Hepatocyte (in vitro differentiated cells): ENCODE measurements around the gene AGAP1. TPM values are rescaled to one million over a fixed set of nuclear protein-coding genes. Genes with fewer than 3 reads are reported as not detected.

Experiments
- DNase-seq: peaks from one replicate; pipeline ENCODE4 v3.0.0-alpha.2; 2016; ENCODE audit warnings: low spot score
- H2AFZ ChIP-seq: fragments of 200-600 bp; sonication (generic); 2 replicates; pipeline ENCODE4 v1.6.0; 2016; ENCODE audit warnings: antibody characterized with exemption, mild to moderate bottlenecking
- H3K27ac ChIP-seq: fragments of 200-600 bp; sonication (generic); 2 replicates; pipeline ENCODE4 v1.5.1; 2016; ENCODE audit warnings: mild to moderate bottlenecking
- H3K27me3 ChIP-seq: fragments of 200-600 bp; sonication (generic); 2 replicates; pipeline ENCODE4 v1.6.1; 2016
- H3K36me3 ChIP-seq: fragments of 200-600 bp; sonication (generic); replicated peaks from 2 replicates; pipeline ENCODE4 v1.5.1; 2016; ENCODE audit warnings: low read depth; ENCODE audit not compliant: insufficient read depth
- H3K4me1 ChIP-seq: fragments of 200-600 bp; sonication (generic); 2 replicates; pipeline ENCODE4 v1.5.1; 2016; ENCODE audit warnings: mild to moderate bottlenecking, moderate library complexity; ENCODE audit not compliant: insufficient read depth
- H3K4me2 ChIP-seq: fragments of 200-600 bp; sonication (generic); 2 replicates; pipeline ENCODE4 v1.6.0; 2016
- H3K4me3 ChIP-seq: fragments of 200-600 bp; sonication (generic); 2 replicates; pipeline ENCODE4 v1.5.1; 2016; ENCODE audit warnings: mild to moderate bottlenecking
- H3K79me2 ChIP-seq: fragments of 200-600 bp; sonication (generic); 2 replicates; pipeline ENCODE4 v1.6.0; 2017; ENCODE audit warnings: mild to moderate bottlenecking
- H3K9me2 ChIP-seq: fragments of 200-600 bp; sonication (generic); replicated peaks from 2 replicates; pipeline ENCODE4 v1.6.0; 2017; ENCODE audit warnings: mild to moderate bottlenecking; ENCODE audit not compliant: insufficient read depth
- H3K9me3 ChIP-seq: fragments of 200-600 bp; sonication (generic); 2 replicates; pipeline ENCODE4 v1.5.1; 2016; ENCODE audit warnings: low read depth, mild to moderate bottlenecking
- H4K20me1 ChIP-seq: fragments of 200-600 bp; sonication (generic); 2 replicates; pipeline ENCODE4 v1.6.0; 2016; ENCODE audit warnings: mild to moderate bottlenecking; ENCODE audit not compliant: insufficient read depth, poor library complexity, severe bottlenecking
- CTCF ChIP-seq: fragments of 200-600 bp; sonication (generic); IDR thresholded peaks from 2 replicates; pipeline ENCODE4 v1.5.1; 2016; ENCODE audit warnings: antibody characterized with exemption, mild to moderate bottlenecking; ENCODE audit not compliant: poor library complexity
- EZH2 ChIP-seq: fragments of 200-600 bp; sonication (generic); IDR thresholded peaks from 2 replicates; pipeline ENCODE4 v1.6.1; 2016; ENCODE audit warnings: antibody characterized with exemption, mild to moderate bottlenecking, borderline replicate concordance
- EZH2phosphoT487 ChIP-seq: fragments of 200-600 bp; sonication (generic); IDR thresholded peaks from one replicate; pipeline ENCODE4 v1.6.1; 2018; ENCODE audit warnings: antibody characterized with exemption, mild to moderate bottlenecking, low read depth, moderate library complexity; ENCODE audit not compliant: unreplicated experiment, severe bottlenecking
- WGBS: methylation state at CpG from one replicate; pipeline ENCODE4 v1.1.6; 2016; ENCODE audit warnings: low lambda C conversion rate; ENCODE audit errors: missing lambda C conversion rate; 5-methylcytosine and 5-hydroxymethylcytosine counted together
- polyA plus RNA-seq: library from polyadenylated mRNA; unstranded; fragments of >200 nt; fragmentation: Nextera tagmentation; extraction: Ambion mirVana; gene quantifications from 2 replicates; pipeline ENCODE4 v1.2.1, GENCODE V29; 2016
- total RNA-seq: library from RNA; depleted of rRNA; stranded (reverse); fragments of >200 nt; gene quantifications from 2 replicates; pipeline ENCODE4 v1.2.3, GENCODE V29; 2014

The AGAP1 gene
- total and polyA plus RNA-seq, 2 experiments from 2014 or later, result 12.1 to 20.0 TPM

- H4K20me1 ChIP-seq, result no peaks in the 10 kb centered on the region
- TF ChIP-seq EZH2phosphoT487 (peak; percentile 60), EZH2 (no peak), CTCF (no peak)
- no peaks in the 10 kb centered on the region for H3K36me3 ChIP-seq
- H3K27ac ChIP-seq, result no peak within 1 kb of the TSS
- H3K4me1 ChIP-seq, result peaks cover 36% of the 10 kb centered on the region
- 3% methylated on average over 78 of the region's 105 CpGs for WGBS
- no peaks in the 10 kb centered on the region for H3K79me2 ChIP-seq
- peak within 1 kb of the TSS; percentile 20 for H3K4me3 ChIP-seq
- peak; percentile 78 for DNase-seq
- H3K9me2 ChIP-seq, result no peaks in the 10 kb centered on the region
- no peaks in the 10 kb centered on the region for H3K9me3 ChIP-seq
- peaks cover 100% of the 10 kb centered on the region for H3K27me3 ChIP-seq
- peak within 1 kb of the TSS; percentile 56 for H2AFZ ChIP-seq
- H3K4me2 ChIP-seq, result peak within 1 kb of the TSS; percentile 94
These were observed 674.6 kb downstream of the AGAP1 start, which contains the start of gene GBX2 for GRCh38 chr2:236168110-236169080. GBX2 (minus strand) TSS chr2:236168386; CDS start chr2:236167971, 415 bp downstream.

GRCh38 chr2:236169151-236169721, 675.4 kb downstream of the AGAP1 start:
- Histone ChIP-seq H2AFZ (no peak overlapping the region), H4K20me1 (no peaks in the 10 kb centered on the region), H3K79me2 (no peaks in the 10 kb centered on the region), H3K4me1 (peaks cover 30% of the 10 kb centered on the region), H3K9me2 (no peaks in the 10 kb centered on the region), H3K36me3 (no peaks in the 10 kb centered on the region), H3K9me3 (no peaks in the 10 kb centered on the region), H3K27ac (no peak overlapping the region), H3K27me3 (peaks cover 100% of the 10 kb centered on the region), H3K4me3 (no peak overlapping the region), H3K4me2 (peak overlapping the region; percentile 94)
- peak; percentile 65 for TF ChIP-seq EZH2phosphoT487
- no peak for TF ChIP-seq CTCF
- TF ChIP-seq EZH2, result peak; percentile 95
- WGBS, result 4% methylated on average over 36 of the region's 36 CpGs
- no peak for DNase-seq

- peaks cover 100% of the 10 kb centered on the region for H3K27me3 ChIP-seq
- no peak overlapping the region for H3K27ac ChIP-seq
- no peaks in the 10 kb centered on the region for H3K9me2 ChIP-seq
- no peaks in the 10 kb centered on the region for H3K36me3 ChIP-seq
- peaks cover 23% of the 10 kb centered on the region for H3K4me1 ChIP-seq
- no peak overlapping the region for H3K4me3 ChIP-seq
- 6% methylated on average over 38 of the region's 38 CpGs for WGBS
- no peak for DNase-seq
- H3K4me2 ChIP-seq, result no peak overlapping the region
- no peaks in the 10 kb centered on the region for H4K20me1 ChIP-seq
- H2AFZ ChIP-seq, result no peak overlapping the region
- TF ChIP-seq EZH2phosphoT487 (peak; percentile 12), CTCF (no peak), EZH2 (peak; percentile 39)
- no peaks in the 10 kb centered on the region for H3K79me2 ChIP-seq
- H3K9me3 ChIP-seq, result no peaks in the 10 kb centered on the region
These were observed 676.1 kb downstream of the AGAP1 start for GRCh38 chr2:236169741-236170589.
